A673 (cell line): ENCODE data around the gene DDC. TPM values are rescaled to one million over a fixed set of nuclear protein-coding genes. Genes with fewer than 3 reads are reported as not detected.

ENCODE experiments used
- BruUV-seq: library from RNA; stranded (reverse); fragments of 400-500 nt; replicated peaks from 2 replicates; lab custom pipeline; 2021; lab: Mats Ljungman, UMichigan
- CTCF ChIA-PET: fragments of 300-600 bp; sonication (Branson Sonifier 250); formaldehyde crosslinking; loops from one replicate; lab custom pipeline; 2022; ENCODE audit warnings: antibody characterized with exemption; lab: Charles Lee
- POLR2A ChIA-PET: fragments of 300-600 bp; sonication (Branson Sonifier 250); formaldehyde crosslinking; loops from one replicate; lab custom pipeline; 2022; ENCODE audit warnings: antibody characterized with exemption; ENCODE audit not compliant: low non-redundant PET; lab: Charles Lee
- DNase-seq: peaks from one replicate; pipeline ENCODE4 v3.0.0-alpha.2; 2015; ENCODE audit warnings: low spot score
- H3K27ac ChIP-seq: fragments of 200-600 bp; sonication (generic); 2 replicates; pipeline ENCODE4 v1.5.1; 2016; ENCODE audit warnings: mixed run types, low read depth, mild to moderate bottlenecking, mixed read lengths, antibody characterized with exemption, low read length; ENCODE audit not compliant: poor library complexity, severe bottlenecking
- H3K27me3 ChIP-seq: fragments of 200-600 bp; sonication (generic); replicated peaks from 2 replicates; pipeline ENCODE4 v1.6.1; 2017; ENCODE audit warnings: mixed run types, low read depth, mild to moderate bottlenecking, mixed read lengths, antibody characterized with exemption, low read length; ENCODE audit not compliant: insufficient read depth, poor library complexity
- H3K36me3 ChIP-seq: fragments of 200-600 bp; sonication (generic); 2 replicates; pipeline ENCODE4 v1.6.1; 2016; ENCODE audit warnings: mixed run types, mild to moderate bottlenecking, mixed read lengths, antibody characterized with exemption, low read length; ENCODE audit not compliant: insufficient read depth, poor library complexity, severe bottlenecking
- H3K4me1 ChIP-seq: fragments of 200-600 bp; sonication (generic); 2 replicates; pipeline ENCODE4 v1.6.1; 2017; ENCODE audit warnings: mixed run types, mild to moderate bottlenecking, mixed read lengths, antibody characterized with exemption, low read length; ENCODE audit not compliant: insufficient read depth, poor library complexity, severe bottlenecking
- H3K4me3 ChIP-seq: fragments of 200-600 bp; sonication (generic); 2 replicates; pipeline ENCODE4 v1.5.1; 2016; ENCODE audit warnings: low read depth, mixed run types, mild to moderate bottlenecking, mixed read lengths, low read length; ENCODE audit not compliant: poor library complexity, severe bottlenecking
- H3K9me3 ChIP-seq: fragments of 200-600 bp; sonication (generic); 2 replicates; pipeline ENCODE4 v1.6.1; 2016; ENCODE audit warnings: mixed run types, low read depth, mild to moderate bottlenecking, mixed read lengths, antibody characterized with exemption, low read length; ENCODE audit not compliant: poor library complexity, severe bottlenecking
- EZH2 ChIP-seq: fragments of 200-600 bp; sonication (generic); IDR thresholded peaks from 2 replicates; pipeline ENCODE4 v1.6.1; 2017; ENCODE audit warnings: borderline replicate concordance, low read depth, mild to moderate bottlenecking, mixed read lengths, antibody characterized with exemption, low read length; ENCODE audit not compliant: poor library complexity, severe bottlenecking
- intact Hi-C: fragments of 100-400 bp; cut with micrococcal nuclease; formaldehyde crosslinking; loops from one replicate; pipeline ENCODE4 v1.10.0; 2022; ENCODE audit not compliant: unreplicated experiment
- total RNA-seq: library from RNA; stranded (reverse); gene quantifications from 2 replicates; pipeline ENCODE4 v1.2.3, GENCODE V29; 2021
- TF ChIP-seq, protein P1 (sequence below): fragments of 300-800, 200-600 bp; sonication (generic); conservative IDR thresholded peaks from 2 replicates; pipeline ENCODE4 v1.5.1; 2017; ENCODE audit warnings: low read depth, mild to moderate bottlenecking, antibody characterized with exemption, low read length, moderate library complexity, mixed read lengths

Gene DDC
- total RNA-seq, 1 experiment from 2014 or later: not detected

GRCh38 chr7:50431722-50432305, 133.4 kb downstream of the DDC start:
- intact Hi-C loops: no loop called here
- Histone ChIP-seq H3K4me3 (no peak overlapping the region), H3K27ac (no peak overlapping the region), H3K36me3 (no peaks in the 10 kb centered on the region), H3K27me3 (no peaks in the 10 kb centered on the region), H3K4me1 (no peaks in the 10 kb centered on the region), H3K9me3 (no peaks in the 10 kb centered on the region)
- DNase-seq: no peak
- ChIA-PET POLR2A (no interaction called here), CTCF (no interaction called here)
- BruUV-seq: no TSS peak
- TF ChIP-seq, protein P1, sequence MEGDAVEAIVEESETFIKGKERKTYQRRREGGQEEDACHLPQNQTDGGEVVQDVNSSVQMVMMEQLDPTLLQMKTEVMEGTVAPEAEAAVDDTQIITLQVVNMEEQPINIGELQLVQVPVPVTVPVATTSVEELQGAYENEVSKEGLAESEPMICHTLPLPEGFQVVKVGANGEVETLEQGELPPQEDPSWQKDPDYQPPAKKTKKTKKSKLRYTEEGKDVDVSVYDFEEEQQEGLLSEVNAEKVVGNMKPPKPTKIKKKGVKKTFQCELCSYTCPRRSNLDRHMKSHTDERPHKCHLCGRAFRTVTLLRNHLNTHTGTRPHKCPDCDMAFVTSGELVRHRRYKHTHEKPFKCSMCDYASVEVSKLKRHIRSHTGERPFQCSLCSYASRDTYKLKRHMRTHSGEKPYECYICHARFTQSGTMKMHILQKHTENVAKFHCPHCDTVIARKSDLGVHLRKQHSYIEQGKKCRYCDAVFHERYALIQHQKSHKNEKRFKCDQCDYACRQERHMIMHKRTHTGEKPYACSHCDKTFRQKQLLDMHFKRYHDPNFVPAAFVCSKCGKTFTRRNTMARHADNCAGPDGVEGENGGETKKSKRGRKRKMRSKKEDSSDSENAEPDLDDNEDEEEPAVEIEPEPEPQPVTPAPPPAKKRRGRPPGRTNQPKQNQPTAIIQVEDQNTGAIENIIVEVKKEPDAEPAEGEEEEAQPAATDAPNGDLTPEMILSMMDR: no peak
- TF ChIP-seq EZH2: no peak

DNA sequence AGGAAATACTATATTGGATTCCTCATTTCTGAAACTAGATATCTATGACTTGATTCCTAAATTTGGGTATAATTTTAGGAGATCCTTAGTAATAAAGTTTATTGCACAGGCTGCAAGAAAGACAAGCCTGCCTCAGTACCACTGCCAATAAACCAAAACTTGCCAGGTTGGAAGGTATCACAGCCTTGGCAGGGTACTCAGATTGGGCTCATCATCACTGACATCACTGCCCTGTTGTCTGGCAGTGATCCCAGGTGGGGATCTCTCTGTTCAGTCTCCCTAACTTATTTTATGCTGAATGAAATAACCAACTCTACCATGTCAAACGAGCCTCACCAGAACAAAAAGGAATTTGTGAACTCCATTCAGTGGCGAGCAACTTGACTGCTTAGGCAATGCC, 133.9 kb downstream of the DDC start:
- H3K9me3 ChIP-seq: no peaks in the 10 kb centered on the region
- no peaks in the 10 kb centered on the region for H3K4me1 ChIP-seq
- intact Hi-C loops: no loop called here
- ChIA-PET POLR2A (no interaction called here), CTCF (no interaction called here)
- DNase-seq: no peak
- H3K4me3 ChIP-seq: no peak overlapping the region
- no TSS peak for BruUV-seq
- no peaks in the 10 kb centered on the region for H3K27me3 ChIP-seq
- TF ChIP-seq, protein P1: no peak
- no peak for TF ChIP-seq EZH2
- no peaks in the 10 kb centered on the region for H3K36me3 ChIP-seq
- H3K27ac ChIP-seq: no peak overlapping the region

DNA sequence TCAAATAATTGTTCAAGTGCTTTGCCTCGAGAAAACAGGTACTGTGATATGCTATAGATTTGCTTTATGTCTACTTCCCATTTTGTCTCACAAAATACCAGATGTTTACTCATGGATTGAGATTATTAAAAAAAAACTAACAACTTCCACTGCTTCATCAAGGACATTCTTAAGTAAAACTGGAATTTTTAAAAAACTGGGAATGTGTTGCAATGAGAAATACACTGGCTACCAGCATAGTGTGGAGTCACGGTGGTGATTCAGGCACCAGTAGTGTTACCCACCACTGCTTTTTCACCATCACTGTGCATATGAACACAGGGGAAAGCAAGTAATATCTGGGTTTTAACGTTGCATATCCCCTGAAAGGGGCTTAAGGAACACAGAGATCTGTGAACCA, 136.3 kb downstream of the DDC start:
- H3K9me3 ChIP-seq: no peaks in the 10 kb centered on the region
- no peak for TF ChIP-seq EZH2
- TF ChIP-seq, protein P1: no peak
- POLR2A ChIA-PET: no interaction called here
- no TSS peak for BruUV-seq
- intact Hi-C loops: no loop called here
- CTCF ChIA-PET: no interaction called here
- H3K4me1 ChIP-seq: no peaks in the 10 kb centered on the region
- no peaks in the 10 kb centered on the region for H3K36me3 ChIP-seq
- H3K27me3 ChIP-seq: no peaks in the 10 kb centered on the region
- H3K4me3 ChIP-seq: no peak overlapping the region
- no peak for DNase-seq
- H3K27ac ChIP-seq: no peak overlapping the region
